Osteocyte (in vitro differentiated cells): ENCODE data around the gene TEX36. TPM values are rescaled to one million over a fixed set of nuclear protein-coding genes. Genes with fewer than 3 reads are reported as not detected.
A peak's percentile ranks its signal among the peaks of the same experiment; 100 is the strongest.

ENCODE experiments used
- DNase-seq: peaks from one replicate; pipeline ENCODE4 v3.0.0; 2021; ENCODE audit warnings: mixed read lengths; ENCODE audit not compliant: unreplicated experiment; ENCODE audit errors: extremely low spot score
- H3K27ac Mint-ChIP-seq: one replicate; pipeline ENCODE4 v1.8.0; 2021; ENCODE audit warnings: mild to moderate bottlenecking, mixed read lengths; ENCODE audit not compliant: unreplicated experiment
- H3K27me3 Mint-ChIP-seq: one replicate; pipeline ENCODE4 v1.8.0; 2021; ENCODE audit warnings: mixed read lengths; ENCODE audit not compliant: unreplicated experiment
- H3K36me3 Mint-ChIP-seq: one replicate; pipeline ENCODE4 v1.8.0; 2021; ENCODE audit warnings: mixed read lengths; ENCODE audit not compliant: unreplicated experiment
- H3K4me1 Mint-ChIP-seq: one replicate; pipeline ENCODE4 v1.8.0; 2021; ENCODE audit warnings: mixed read lengths; ENCODE audit not compliant: unreplicated experiment
- H3K4me3 Mint-ChIP-seq: one replicate; pipeline ENCODE4 v1.8.0; 2021; ENCODE audit warnings: mild to moderate bottlenecking, moderate library complexity, mixed read lengths; ENCODE audit not compliant: unreplicated experiment
- H3K9me3 Mint-ChIP-seq: one replicate; pipeline ENCODE4 v1.8.0; 2021; ENCODE audit warnings: mixed read lengths; ENCODE audit not compliant: unreplicated experiment
- total RNA-seq: library from RNA; stranded (reverse); gene quantifications from 2 replicates; pipeline ENCODE4 v1.2.1, GENCODE V29; 2021
- TF ChIP-seq, protein P1 (sequence below): fragments of 200-600 bp; sonication (generic); IDR thresholded peaks from 2 replicates; pipeline ENCODE4 v1.5.0; 2021; ENCODE audit warnings: antibody characterized with exemption, mild to moderate bottlenecking, moderate library complexity

The TEX36 gene
- total RNA-seq, 1 donor from 2014 or later = not detected

DNA sequence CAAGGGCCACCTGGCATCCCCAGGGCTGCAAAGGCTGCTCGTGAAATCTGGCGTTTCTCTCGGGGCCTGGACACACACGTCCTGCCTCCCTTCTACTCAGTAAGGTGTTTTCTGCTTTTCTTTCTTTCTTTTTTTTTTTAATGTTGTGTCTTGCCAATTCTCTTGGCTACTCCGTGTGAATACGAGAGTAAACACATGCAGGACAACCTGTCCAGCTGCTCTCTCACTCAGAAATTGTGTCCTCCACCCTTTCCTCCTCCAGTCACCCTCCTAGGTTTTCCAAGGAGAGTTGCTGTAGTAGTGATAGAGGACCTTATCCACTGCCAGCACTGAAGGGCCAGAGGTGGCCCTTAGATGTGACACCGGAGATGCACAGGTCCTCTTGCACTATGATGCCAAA, 858 bp upstream of the TEX36 start:
- no peak overlapping the region for H3K27ac Mint-ChIP-seq
- H3K36me3 Mint-ChIP-seq = no peaks in the 10 kb centered on the region
- no peak for DNase-seq
- TF ChIP-seq, protein P1, sequence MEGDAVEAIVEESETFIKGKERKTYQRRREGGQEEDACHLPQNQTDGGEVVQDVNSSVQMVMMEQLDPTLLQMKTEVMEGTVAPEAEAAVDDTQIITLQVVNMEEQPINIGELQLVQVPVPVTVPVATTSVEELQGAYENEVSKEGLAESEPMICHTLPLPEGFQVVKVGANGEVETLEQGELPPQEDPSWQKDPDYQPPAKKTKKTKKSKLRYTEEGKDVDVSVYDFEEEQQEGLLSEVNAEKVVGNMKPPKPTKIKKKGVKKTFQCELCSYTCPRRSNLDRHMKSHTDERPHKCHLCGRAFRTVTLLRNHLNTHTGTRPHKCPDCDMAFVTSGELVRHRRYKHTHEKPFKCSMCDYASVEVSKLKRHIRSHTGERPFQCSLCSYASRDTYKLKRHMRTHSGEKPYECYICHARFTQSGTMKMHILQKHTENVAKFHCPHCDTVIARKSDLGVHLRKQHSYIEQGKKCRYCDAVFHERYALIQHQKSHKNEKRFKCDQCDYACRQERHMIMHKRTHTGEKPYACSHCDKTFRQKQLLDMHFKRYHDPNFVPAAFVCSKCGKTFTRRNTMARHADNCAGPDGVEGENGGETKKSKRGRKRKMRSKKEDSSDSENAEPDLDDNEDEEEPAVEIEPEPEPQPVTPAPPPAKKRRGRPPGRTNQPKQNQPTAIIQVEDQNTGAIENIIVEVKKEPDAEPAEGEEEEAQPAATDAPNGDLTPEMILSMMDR = no peak
- no peaks in the 10 kb centered on the region for H3K9me3 Mint-ChIP-seq
- H3K27me3 Mint-ChIP-seq = peaks cover 22% of the 10 kb centered on the region
- no peaks in the 10 kb centered on the region for H3K4me1 Mint-ChIP-seq
- H3K4me3 Mint-ChIP-seq = no peak overlapping the region

DNA sequence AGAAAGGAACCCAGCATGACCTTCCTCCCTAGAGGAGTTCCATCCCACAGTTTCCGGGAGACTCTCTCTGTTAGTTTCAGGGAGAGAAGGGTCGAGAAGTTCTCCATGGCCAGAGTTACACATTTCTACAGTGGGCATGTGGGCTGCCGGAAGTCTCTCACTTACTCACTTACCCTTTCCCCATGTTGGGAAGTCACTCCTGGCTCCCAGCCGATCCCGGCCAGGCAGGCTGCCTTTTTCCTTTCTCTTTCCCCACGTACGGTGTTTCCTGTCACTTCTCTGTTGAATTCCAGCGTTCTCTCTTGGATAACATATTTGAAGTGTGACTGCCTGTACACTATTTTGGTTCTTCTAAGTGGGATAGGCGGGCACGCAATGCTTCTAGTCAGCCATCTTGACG, 3.5 kb downstream of the TEX36 start:
- Mint-ChIP-seq H3K9me3 (peaks cover 26% of the 10 kb centered on the region), H3K4me1 (no peaks in the 10 kb centered on the region), H3K27ac (no peak overlapping the region), H3K4me3 (no peak overlapping the region), H3K36me3 (no peaks in the 10 kb centered on the region), H3K27me3 (peaks cover 23% of the 10 kb centered on the region)
- TF ChIP-seq, protein P1 = no peak
- no peak for DNase-seq

DNA sequence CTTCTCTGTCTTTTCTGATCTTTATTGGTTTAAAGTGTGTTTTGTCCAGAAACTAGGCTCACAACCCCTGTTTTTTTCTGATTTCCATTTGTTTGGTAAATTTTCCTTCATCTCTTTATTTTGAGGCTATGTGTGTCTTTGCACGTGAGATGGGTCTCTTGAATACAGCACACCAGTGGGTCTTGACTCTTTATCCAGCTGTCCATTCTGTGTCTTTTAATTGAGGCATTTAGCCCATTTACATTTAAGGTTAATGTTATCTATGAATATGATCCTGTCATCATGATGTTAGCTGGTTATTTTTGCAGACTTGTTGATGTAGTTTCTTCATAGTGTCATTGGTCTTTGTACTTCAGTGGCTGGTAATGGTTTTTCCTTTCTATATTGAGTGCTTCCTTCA, 10.1 kb downstream of the TEX36 start:
- Mint-ChIP-seq H3K27ac (no peak overlapping the region), H3K4me1 (no peaks in the 10 kb centered on the region), H3K36me3 (no peaks in the 10 kb centered on the region), H3K9me3 (peaks cover 47% of the 10 kb centered on the region), H3K4me3 (no peak overlapping the region), H3K27me3 (peaks cover 41% of the 10 kb centered on the region)
- DNase-seq = no peak
- TF ChIP-seq, protein P1 = no peak

DNA sequence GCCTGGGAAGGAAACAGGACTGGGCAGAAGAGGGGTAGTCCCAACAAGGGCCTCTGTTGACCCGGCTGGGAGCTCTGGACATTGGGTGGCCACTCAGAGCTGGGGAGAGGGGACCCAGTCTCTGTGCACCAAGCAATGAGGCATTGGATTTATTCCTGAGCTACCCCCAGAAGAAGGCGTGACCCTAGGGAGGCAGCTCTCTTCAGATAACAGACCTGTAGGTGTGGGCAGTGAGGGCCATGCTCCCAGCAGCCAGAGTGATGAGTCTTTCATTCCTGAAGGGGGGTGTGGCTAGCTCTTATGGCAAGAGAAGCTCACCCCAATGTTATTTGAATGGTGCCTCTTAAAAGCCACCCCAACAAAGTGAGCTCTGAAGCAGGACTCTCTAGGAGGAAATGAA, 20.4 kb downstream of the TEX36 start:
- Mint-ChIP-seq H3K4me3 (no peak overlapping the region), H3K27ac (peak overlapping the region; percentile 95), H3K9me3 (peaks cover 15% of the 10 kb centered on the region), H3K27me3 (peaks cover 27% of the 10 kb centered on the region), H3K36me3 (no peaks in the 10 kb centered on the region), H3K4me1 (peaks cover 20% of the 10 kb centered on the region)
- no peak for DNase-seq
- TF ChIP-seq, protein P1 = no peak

DNA sequence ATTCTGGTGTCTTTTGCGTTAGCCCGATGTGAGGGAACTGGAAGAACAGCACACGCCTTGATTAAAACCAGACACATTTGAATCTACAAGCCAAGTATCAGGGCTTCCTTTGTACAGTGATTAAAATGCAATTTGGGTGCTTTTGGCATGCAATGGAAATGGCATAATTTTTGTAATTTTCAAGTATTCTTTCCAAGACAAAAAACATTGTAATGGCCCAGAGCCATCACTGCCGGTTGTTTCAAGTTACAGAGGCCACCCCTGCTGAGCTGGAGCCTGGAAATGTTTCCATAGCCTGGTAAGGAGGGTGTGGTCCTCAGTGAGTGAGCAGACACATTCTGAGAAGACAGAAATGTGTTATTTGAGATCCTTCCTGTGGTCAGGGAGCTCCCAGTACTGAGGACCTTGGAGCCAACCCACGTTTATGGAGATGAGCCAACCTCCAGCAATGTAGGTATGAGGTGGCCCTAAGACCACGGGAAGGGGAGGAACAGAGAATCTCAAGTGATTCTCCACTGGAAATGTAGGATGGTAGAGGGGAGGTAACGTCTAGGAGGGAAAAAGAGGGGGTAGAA, 20.9 kb downstream of the TEX36 start:
- no peaks in the 10 kb centered on the region for H3K36me3 Mint-ChIP-seq
- DNase-seq = no peak
- peak overlapping the region; percentile 34 for H3K4me3 Mint-ChIP-seq
- peak overlapping the region; percentile 95 for H3K27ac Mint-ChIP-seq
- TF ChIP-seq, protein P1 = no peak
- H3K9me3 Mint-ChIP-seq = peaks cover 15% of the 10 kb centered on the region
- peaks cover 33% of the 10 kb centered on the region for H3K27me3 Mint-ChIP-seq
- peaks cover 20% of the 10 kb centered on the region for H3K4me1 Mint-ChIP-seq
